Prostate gland (tissue), 2 donors: Measurements from ENCODE around the gene CACNA1B.

Experiments used
- POLR2A ChIP-seq: fragments of 450-650 bp; IDR thresholded peaks from one replicate; pipeline ENCODE4 v1.6.1; 2016; ENCODE audit warnings: antibody characterized with exemption, mild to moderate bottlenecking
- POLR2AphosphoS5 ChIP-seq: sonication (generic); formaldehyde crosslinking; IDR thresholded peaks from one replicate; pipeline ENCODE4 v1.6.1; 2017; ENCODE audit warnings: antibody characterized with exemption
- TF ChIP-seq, protein P1 (sequence below), 4 experiments: fragments of 200-600 bp in 2 of 4; fragments of 450-650 bp in 2 of 4; sonication (generic) in 2 of 4; IDR thresholded peaks; 1 replicate in 3 of 4; 2 replicates in 1 of 4; pipeline ENCODE4 v1.5.1; 2016 to 2019; ENCODE audit warnings: antibody characterized with exemption in 4 of 4, mild to moderate bottlenecking in 2 of 4, moderate library complexity in 2 of 4

- TF ChIP-seq POLR2A (no peak), POLR2AphosphoS5 (no peak)
- TF ChIP-seq, protein P1, sequence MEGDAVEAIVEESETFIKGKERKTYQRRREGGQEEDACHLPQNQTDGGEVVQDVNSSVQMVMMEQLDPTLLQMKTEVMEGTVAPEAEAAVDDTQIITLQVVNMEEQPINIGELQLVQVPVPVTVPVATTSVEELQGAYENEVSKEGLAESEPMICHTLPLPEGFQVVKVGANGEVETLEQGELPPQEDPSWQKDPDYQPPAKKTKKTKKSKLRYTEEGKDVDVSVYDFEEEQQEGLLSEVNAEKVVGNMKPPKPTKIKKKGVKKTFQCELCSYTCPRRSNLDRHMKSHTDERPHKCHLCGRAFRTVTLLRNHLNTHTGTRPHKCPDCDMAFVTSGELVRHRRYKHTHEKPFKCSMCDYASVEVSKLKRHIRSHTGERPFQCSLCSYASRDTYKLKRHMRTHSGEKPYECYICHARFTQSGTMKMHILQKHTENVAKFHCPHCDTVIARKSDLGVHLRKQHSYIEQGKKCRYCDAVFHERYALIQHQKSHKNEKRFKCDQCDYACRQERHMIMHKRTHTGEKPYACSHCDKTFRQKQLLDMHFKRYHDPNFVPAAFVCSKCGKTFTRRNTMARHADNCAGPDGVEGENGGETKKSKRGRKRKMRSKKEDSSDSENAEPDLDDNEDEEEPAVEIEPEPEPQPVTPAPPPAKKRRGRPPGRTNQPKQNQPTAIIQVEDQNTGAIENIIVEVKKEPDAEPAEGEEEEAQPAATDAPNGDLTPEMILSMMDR (IDR thresholded peaks at IDR 0.05): no peak
Observed at GRCh38 chr9:137943655-137944054, 66.1 kb downstream of the CACNA1B start.
